Measurements from ENCODE around the gene ZXDC. TPM values are rescaled to one million over a fixed set of nuclear protein-coding genes. Genes with fewer than 3 reads are reported as not detected.

Gene ZXDC
- total and polyA plus RNA-seq, 2 donors (not counting 3 experiments of a cell fraction or from before 2014, with no cell fraction given), result 15.2 to 22.6 TPM

DNA sequence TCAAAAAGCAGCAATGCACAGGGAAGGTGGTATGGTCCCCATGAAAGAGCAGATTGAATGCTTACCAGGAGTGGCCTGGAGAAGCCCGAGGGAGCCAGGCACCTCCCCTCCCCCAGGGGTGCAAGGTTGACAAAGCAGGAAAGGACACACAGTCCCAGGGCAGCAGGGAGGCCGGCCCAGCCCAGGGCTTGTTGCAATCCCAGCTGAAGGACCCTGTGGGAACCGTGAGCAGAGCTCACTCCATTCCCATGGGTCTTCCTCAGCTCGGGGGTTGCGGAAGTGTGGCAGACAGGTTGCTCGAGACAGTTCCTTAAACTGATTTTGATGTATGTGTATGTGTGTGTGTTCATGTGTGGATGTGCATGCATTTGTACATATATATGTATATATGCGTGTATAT, 26.0 kb upstream of the ZXDC start:
- no peaks in the 10 kb centered on the region for H3K36me3 ChIP-seq (ENCODE audit: control insufficient read depth in 2 of 2, extremely low read depth in 1 of 2, insufficient read depth in 2 of 2, low read length in 2 of 2)
- H3K79me2 ChIP-seq (ENCODE audit: control insufficient read depth, insufficient read depth, low read length), result no peaks in the 10 kb centered on the region
- H3K9ac ChIP-seq (replicated peaks; ENCODE audit: extremely low read depth, insufficient read depth, low read length), result no peak overlapping the region
- intact Hi-C loops (cut with micrococcal nuclease) (no loop called here), dilution Hi-C loops (cut with MboI; ENCODE audit: extremely low pct_ligation_motif_present, low sequenced_read_pairs) (no loop called here)
- CTCF ChIA-PET, result no interaction called here
- H3K4me1 ChIP-seq (ENCODE audit: control insufficient read depth, extremely low read depth, insufficient read depth, low read length), result no peaks in the 10 kb centered on the region
- H3K9me3 ChIP-seq (replicated peaks; ENCODE audit: control insufficient read depth, insufficient read depth, low read length), result no peaks in the 10 kb centered on the region
- H2AFZ ChIP-seq (ENCODE audit: low read depth, low read length), result no peak overlapping the region
- H3K4me2 ChIP-seq (ENCODE audit: insufficient read depth, low read length), result no peak overlapping the region
- BruUV-seq (replicated peaks), result no TSS peak
- TF ChIP-seq FOS (IDR thresholded peaks at IDR 0.05; ENCODE audit: borderline replicate concordance, insufficient read depth, low read length), result no peak
- TF ChIP-seq, protein P1, sequence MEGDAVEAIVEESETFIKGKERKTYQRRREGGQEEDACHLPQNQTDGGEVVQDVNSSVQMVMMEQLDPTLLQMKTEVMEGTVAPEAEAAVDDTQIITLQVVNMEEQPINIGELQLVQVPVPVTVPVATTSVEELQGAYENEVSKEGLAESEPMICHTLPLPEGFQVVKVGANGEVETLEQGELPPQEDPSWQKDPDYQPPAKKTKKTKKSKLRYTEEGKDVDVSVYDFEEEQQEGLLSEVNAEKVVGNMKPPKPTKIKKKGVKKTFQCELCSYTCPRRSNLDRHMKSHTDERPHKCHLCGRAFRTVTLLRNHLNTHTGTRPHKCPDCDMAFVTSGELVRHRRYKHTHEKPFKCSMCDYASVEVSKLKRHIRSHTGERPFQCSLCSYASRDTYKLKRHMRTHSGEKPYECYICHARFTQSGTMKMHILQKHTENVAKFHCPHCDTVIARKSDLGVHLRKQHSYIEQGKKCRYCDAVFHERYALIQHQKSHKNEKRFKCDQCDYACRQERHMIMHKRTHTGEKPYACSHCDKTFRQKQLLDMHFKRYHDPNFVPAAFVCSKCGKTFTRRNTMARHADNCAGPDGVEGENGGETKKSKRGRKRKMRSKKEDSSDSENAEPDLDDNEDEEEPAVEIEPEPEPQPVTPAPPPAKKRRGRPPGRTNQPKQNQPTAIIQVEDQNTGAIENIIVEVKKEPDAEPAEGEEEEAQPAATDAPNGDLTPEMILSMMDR (IDR thresholded peaks at IDR 0.05; ENCODE audit: extremely low read depth in 1 of 2, insufficient read depth in 1 of 2, low read depth in 1 of 2, low read length in 2 of 2), result no peak
- TF ChIP-seq, protein P2, sequence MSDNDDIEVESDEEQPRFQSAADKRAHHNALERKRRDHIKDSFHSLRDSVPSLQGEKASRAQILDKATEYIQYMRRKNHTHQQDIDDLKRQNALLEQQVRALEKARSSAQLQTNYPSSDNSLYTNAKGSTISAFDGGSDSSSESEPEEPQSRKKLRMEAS (IDR thresholded peaks at IDR 0.05; ENCODE audit: insufficient read depth, insufficient read length), result no peak
- no peaks in the 10 kb centered on the region for H3K9me1 ChIP-seq (replicated peaks; ENCODE audit: control insufficient read depth, extremely low read depth, insufficient read depth, low read length)
- H3K4me3 ChIP-seq (replicated peaks in 1 of 3; ENCODE audit: insufficient read depth in 1 of 3, low read depth in 1 of 3, low read length in 3 of 3), result no peak overlapping the region
- FAIRE-seq, result no peak
- POLR2A ChIA-PET, result no interaction called here
- no peaks in the 10 kb centered on the region for H3K27me3 ChIP-seq (ENCODE audit: control insufficient read depth in 2 of 2, insufficient read depth in 2 of 2, low read length in 2 of 2)
- DNase-seq (ENCODE audit: low read depth, low spot score), result no peak
- no peaks in the 10 kb centered on the region for H4K20me1 ChIP-seq (replicated peaks; ENCODE audit: control insufficient read depth, extremely low read depth, insufficient read depth, low read length)
- H3K27ac ChIP-seq (ENCODE audit: insufficient read depth, low read depth, low read length), result no peak overlapping the region

DNA sequence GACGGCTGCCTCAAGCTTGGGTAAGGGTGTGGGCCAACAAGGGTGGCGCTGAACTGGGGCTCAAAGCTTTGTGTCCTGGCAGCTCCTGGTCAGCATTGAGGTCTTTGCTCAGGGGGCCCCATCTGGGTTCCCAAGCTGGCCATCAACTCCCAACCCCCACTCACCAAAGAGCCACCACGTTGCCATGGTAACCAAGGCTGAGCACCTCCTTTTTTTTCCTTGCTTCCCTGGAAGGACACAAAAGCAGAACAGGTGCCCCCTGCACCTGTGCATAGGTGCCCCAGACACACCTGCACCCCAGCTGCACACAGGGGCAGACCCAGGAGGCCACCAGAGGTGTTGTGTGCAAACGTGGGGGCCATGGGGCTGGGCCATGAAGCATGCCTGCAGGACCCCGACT, 25.4 kb upstream of the ZXDC start:
- ChIA-PET CTCF (interaction anchor here (0.5 kb wide), 1 partner anchor 1080 kb away, joined by 3 read pairs; no protein-coding TSS in a partner anchor), POLR2A (no interaction called here)
- H3K4me2 ChIP-seq (ENCODE audit: insufficient read depth, low read length), result no peak overlapping the region
- H3K4me1 ChIP-seq (ENCODE audit: control insufficient read depth, extremely low read depth, insufficient read depth, low read length), result no peaks in the 10 kb centered on the region
- H3K36me3 ChIP-seq (ENCODE audit: control insufficient read depth in 2 of 2, extremely low read depth in 1 of 2, insufficient read depth in 2 of 2, low read length in 2 of 2), result no peaks in the 10 kb centered on the region
- no peak overlapping the region for H3K9ac ChIP-seq (replicated peaks; ENCODE audit: extremely low read depth, insufficient read depth, low read length)
- FAIRE-seq, result no peak
- H3K79me2 ChIP-seq (ENCODE audit: control insufficient read depth, insufficient read depth, low read length), result no peaks in the 10 kb centered on the region
- no peaks in the 10 kb centered on the region for H3K27me3 ChIP-seq (ENCODE audit: control insufficient read depth in 2 of 2, insufficient read depth in 2 of 2, low read length in 2 of 2)
- H3K9me3 ChIP-seq (replicated peaks; ENCODE audit: control insufficient read depth, insufficient read depth, low read length), result no peaks in the 10 kb centered on the region
- no peak for DNase-seq (ENCODE audit: low read depth, low spot score)
- TF ChIP-seq, protein P1 (IDR thresholded peaks at IDR 0.05; ENCODE audit: extremely low read depth in 1 of 2, insufficient read depth in 1 of 2, low read depth in 1 of 2, low read length in 2 of 2), result no peak
- TF ChIP-seq FOS (IDR thresholded peaks at IDR 0.05; ENCODE audit: borderline replicate concordance, insufficient read depth, low read length), result no peak
- no peak for TF ChIP-seq POLR2AphosphoS5 (IDR thresholded peaks at IDR 0.05; ENCODE audit: insufficient read depth, low read depth, low read length)
- dilution Hi-C loops (cut with MboI; ENCODE audit: extremely low pct_ligation_motif_present, low sequenced_read_pairs) (no loop called here), intact Hi-C loops (cut with micrococcal nuclease) (no loop called here)
- H3K27ac ChIP-seq (ENCODE audit: insufficient read depth, low read depth, low read length), result no peak overlapping the region
- H2AFZ ChIP-seq (ENCODE audit: low read depth, low read length), result no peak overlapping the region
- H3K4me3 ChIP-seq (replicated peaks in 1 of 3; ENCODE audit: insufficient read depth in 1 of 3, low read depth in 1 of 3, low read length in 3 of 3), result no peak overlapping the region
- no peaks in the 10 kb centered on the region for H4K20me1 ChIP-seq (replicated peaks; ENCODE audit: control insufficient read depth, extremely low read depth, insufficient read depth, low read length)
- H3K9me1 ChIP-seq (replicated peaks; ENCODE audit: control insufficient read depth, extremely low read depth, insufficient read depth, low read length), result no peaks in the 10 kb centered on the region
- no TSS peak for BruUV-seq (replicated peaks)

Measured in endothelial cell of umbilical vein (primary cell).